KOPT-K1 (cell line): ENCODE results near the gene DNMT3A.

Experiments used
- H3K27ac ChIP-seq: fragments of 200-600 bp; sonication (generic); 2 replicates; pipeline ENCODE4 v1.5.1; 2016; ENCODE audit warnings: antibody characterized with exemption, mild to moderate bottlenecking, low read depth, low read length; ENCODE audit not compliant: poor library complexity, severe bottlenecking
- H3K36me3 ChIP-seq: fragments of 200-600 bp; sonication (generic); 2 replicates; pipeline ENCODE4 v1.5.1; 2017; ENCODE audit warnings: antibody characterized with exemption, mild to moderate bottlenecking, low read length, moderate library complexity; ENCODE audit not compliant: insufficient read depth
- H3K9me3 ChIP-seq: fragments of 200-600 bp; sonication (generic); 2 replicates; pipeline ENCODE4 v1.5.1; 2017; ENCODE audit warnings: antibody characterized with exemption, low read length, mild to moderate bottlenecking; ENCODE audit not compliant: insufficient read depth, poor library complexity, severe bottlenecking

The DNMT3A gene

DNA sequence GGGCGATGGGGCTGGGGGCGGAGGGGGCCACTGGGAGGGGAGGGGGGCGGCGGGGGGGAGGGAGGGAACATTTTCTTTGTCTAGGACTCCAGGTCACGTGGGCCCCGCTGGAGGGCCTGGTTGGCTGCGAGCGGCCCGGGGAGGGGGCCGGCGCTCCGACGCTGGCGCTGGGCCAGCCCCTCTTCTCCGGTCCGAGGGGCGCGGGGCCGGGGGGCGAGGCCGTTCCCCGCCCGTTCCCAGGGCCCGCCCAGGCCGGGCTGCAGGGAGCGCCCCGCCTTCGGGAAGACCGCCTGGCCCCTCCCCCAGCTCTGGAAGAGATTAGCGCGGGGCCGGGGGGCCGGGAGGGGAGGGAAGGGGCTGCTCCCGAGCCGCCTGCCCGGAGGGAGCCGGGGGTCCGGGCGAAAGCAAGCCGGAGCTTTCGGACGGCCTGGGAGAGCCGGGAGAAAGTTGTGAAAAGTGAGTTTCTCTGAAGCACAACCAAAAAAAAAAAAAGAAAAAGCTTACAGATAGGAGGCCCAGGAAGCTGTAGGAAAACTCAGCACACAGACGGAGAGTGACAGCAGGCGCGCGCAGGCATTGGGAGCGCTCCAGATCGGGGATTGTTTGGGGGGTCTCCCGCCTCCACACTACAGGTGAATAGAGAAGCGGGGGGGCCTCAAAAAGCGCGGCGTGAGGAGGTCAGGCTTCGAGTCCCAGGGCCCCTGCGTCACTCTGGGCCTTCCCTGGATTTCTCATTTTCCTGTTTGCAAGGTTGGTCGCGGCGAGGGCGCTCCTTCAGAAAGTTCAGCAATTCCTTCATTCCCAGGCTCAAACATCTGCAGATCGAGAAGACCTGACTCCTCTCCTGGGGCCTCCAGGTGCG lies 89.2 kb downstream of the DNMT3A start:
- no peaks in the 10 kb centered on the region for H3K9me3 ChIP-seq
- H3K36me3 ChIP-seq, result peaks cover 48% of the 10 kb centered on the region
- peak overlapping the region; percentile 97 for H3K27ac ChIP-seq

DNA sequence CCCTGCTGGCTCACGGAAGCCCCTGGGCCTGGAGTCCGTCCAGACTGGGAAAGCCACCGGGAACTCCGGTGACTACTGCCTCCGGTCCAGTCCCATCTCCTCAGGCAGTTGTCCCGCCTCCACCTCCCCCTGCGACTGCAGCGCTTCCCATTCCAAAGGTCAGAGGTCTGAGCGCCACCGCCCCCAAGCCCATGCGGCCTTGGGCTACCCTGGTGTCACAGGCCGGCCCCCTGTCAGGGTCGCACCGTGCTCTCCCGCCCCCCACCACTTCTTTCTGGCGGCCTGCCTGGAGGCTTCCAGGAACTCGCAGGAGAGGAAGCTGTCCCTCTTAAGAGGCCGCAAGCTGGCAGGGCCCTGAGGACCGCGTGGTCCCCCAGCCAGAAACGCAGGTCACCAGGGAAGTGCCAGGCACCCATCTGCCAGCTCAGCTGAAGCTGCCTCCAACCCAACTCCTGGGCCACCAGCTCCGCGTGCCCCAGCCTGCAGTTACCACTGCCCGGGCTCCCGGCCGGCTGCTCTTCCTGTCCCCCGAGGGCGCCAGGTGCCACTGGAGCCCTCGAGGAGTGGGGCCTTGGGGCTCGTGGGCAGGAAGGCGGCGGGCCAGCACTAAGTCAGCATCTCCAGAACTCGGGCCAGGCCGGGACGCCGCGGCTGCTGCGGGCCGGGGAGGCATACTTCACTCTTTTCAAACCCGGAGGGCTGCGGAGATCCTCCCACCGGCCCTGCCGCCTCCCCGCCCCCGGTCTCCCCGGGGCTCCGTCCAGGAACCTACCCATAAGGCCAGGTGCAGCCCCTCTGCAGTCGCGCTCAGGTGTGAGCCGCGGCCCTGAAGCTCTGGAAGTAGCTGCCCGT lies 90.1 kb downstream of the DNMT3A start:
- Histone ChIP-seq H3K36me3 (peaks cover 56% of the 10 kb centered on the region), H3K27ac (peak overlapping the region; percentile 97), H3K9me3 (no peaks in the 10 kb centered on the region)

DNA sequence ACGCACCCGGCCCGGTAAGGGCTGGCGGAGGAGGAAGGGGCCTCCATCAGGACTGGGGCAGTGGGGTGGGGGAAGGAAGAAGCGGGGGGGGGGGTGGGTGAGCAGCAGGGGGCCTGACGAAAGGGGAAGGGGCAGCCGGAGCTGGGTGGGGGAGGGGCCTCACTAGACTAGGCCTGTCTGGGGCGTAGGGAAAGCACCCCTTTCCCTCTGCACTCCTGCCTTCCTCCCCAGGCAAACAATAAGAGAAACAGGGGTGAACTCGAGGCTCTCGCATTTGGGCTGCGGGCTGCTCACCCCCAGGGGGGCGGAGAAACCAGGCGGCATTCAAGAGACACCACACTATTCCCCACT lies 90.7 kb downstream of the DNMT3A start:
- peaks cover 61% of the 10 kb centered on the region for H3K36me3 ChIP-seq
- peak overlapping the region; percentile 97 for H3K27ac ChIP-seq
- H3K9me3 ChIP-seq, result no peaks in the 10 kb centered on the region

DNA sequence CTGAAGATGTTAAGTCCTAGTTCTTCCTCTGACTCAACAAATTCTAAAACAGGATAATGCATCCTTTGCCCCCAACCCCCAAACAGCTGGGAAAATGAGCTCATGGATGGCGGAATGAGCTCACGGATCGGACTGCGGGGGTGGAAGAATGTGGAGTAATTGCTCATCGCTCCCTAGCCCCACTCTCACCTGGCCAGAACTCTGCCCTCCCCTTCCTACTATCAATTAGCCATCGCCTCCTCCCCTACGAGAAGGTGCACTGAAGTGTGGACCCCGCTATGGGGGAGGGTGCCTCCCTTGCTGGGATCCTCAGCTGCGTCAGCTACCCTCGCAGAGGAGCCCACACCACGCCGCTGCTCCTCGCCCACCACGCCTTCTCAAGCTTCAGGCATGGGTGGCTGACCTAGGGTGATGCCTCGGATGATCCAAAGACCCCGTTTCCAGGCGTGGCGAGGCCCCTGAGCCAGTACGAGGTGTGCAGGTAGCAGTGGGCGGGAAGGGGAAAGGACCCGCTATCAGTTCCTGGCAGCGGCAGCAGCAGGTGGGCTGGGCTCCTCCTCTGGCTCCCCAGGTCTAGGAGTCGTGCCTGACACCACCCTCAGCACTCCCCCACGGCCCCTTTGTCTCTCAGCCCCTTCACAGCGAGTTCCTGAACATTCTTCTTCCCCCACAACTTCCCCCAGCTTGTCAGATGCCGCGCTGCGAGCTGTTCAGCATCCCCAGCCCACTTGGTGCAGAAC lies 91.2 kb downstream of the DNMT3A start:
- peak overlapping the region; percentile 97 for H3K27ac ChIP-seq
- H3K9me3 ChIP-seq, result no peaks in the 10 kb centered on the region
- peaks cover 61% of the 10 kb centered on the region for H3K36me3 ChIP-seq

GRCh38 chr2:25249785-25250184 lies 91.9 kb downstream of the DNMT3A start:
- Histone ChIP-seq H3K27ac (no peak overlapping the region), H3K36me3 (peaks cover 61% of the 10 kb centered on the region), H3K9me3 (no peaks in the 10 kb centered on the region)

DNA sequence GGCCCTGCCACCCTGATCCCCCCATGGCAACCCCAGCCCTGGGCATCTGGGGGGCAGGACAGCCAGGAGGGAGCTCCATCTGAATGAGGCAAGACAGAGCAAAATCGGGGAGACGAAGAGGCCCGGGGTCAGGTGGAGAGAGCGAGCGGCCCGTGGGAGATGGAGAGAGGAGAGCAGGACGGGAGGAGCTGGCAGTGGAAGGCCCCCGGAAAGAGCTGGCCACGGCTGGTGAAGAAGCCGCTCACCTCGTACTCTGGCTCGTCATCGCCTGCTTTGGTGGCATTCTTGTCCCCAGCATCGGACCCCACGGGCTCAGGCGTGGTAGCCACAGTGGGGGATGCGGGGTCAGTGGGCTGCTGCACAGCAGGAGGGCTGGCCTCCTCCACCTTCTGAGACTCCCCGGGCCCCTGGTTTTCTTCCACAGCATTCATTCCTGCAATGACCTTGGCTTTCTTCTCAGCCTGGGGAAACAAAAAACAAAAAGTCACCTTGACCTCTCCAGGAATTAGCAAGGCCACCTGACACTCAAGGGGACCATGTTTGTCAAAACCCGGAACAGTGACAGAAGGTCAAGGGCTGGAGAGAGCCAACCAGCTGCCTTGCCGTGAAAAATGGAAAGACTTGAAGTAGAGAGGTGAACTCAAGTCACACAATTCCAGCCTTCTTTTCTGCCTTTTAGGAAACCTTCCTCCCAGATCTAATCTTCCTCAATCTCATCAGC lies 93.8 kb downstream of the DNMT3A start:
- no peaks in the 10 kb centered on the region for H3K9me3 ChIP-seq
- no peak overlapping the region for H3K27ac ChIP-seq
- peaks cover 70% of the 10 kb centered on the region for H3K36me3 ChIP-seq

- Histone ChIP-seq H3K36me3 (peaks cover 83% of the 10 kb centered on the region), H3K27ac (no peak overlapping the region), H3K9me3 (no peaks in the 10 kb centered on the region)
Measured at GRCh38 chr2:25246558-25247290, 95.0 kb downstream of the DNMT3A start.

- peaks cover 90% of the 10 kb centered on the region for H3K36me3 ChIP-seq
- H3K9me3 ChIP-seq, result no peaks in the 10 kb centered on the region
- no peak overlapping the region for H3K27ac ChIP-seq
Measured at GRCh38 chr2:25246001-25246400, 95.7 kb downstream of the DNMT3A start.

- Histone ChIP-seq H3K36me3 (peaks cover 95% of the 10 kb centered on the region), H3K9me3 (no peaks in the 10 kb centered on the region), H3K27ac (no peak overlapping the region)
Measured at GRCh38 chr2:25245141-25245540, 96.6 kb downstream of the DNMT3A start.

DNA sequence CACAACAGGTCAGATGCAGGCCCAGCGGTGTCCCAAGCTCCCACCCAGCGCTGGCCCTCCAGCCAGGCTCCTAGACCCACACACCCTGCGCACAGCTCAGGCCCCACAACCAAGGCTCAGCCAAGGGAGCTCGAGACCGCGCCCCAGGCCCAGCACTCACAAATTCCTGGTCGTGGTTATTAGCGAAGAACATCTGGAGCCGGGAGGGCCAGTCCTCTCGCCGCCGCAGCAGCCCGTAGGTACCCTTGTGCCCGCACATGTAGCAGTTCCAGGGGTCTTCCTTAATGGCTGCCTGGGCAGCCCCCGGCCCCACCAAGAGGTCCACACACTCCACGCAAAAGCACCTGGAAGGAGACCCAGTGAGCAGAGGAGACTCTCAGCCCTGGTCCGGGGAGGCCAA lies 97.7 kb downstream of the DNMT3A start:
- H3K27ac ChIP-seq, result no peak overlapping the region
- H3K36me3 ChIP-seq, result peaks cover 95% of the 10 kb centered on the region
- H3K9me3 ChIP-seq, result no peaks in the 10 kb centered on the region

DNA sequence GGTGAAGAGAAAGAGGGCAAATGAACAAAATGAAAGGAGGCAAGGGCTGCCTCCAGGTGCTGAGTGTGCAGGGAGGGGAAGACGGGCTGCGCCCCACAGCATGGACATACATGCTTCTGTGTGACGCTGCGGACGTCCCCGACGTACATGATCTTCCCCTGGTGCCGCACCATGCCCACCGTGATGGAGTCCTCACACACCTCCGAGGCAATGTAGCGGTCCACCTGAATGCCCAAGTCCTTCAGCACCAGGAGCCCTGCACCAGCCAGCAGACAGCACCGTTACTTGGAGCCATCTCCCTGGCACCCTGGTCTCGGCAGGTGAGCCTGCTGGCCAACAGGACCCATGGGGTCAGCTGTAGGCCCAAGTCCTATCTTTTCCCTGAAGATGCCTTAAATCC lies 100.3 kb downstream of the DNMT3A start:
- no peaks in the 10 kb centered on the region for H3K9me3 ChIP-seq
- peaks cover 100% of the 10 kb centered on the region for H3K36me3 ChIP-seq
- H3K27ac ChIP-seq, result no peak overlapping the region

- H3K36me3 ChIP-seq, result peaks cover 100% of the 10 kb centered on the region
- no peaks in the 10 kb centered on the region for H3K9me3 ChIP-seq
- no peak overlapping the region for H3K27ac ChIP-seq
Measured at GRCh38 chr2:25240636-25241035, 101.1 kb downstream of the DNMT3A start.

DNA sequence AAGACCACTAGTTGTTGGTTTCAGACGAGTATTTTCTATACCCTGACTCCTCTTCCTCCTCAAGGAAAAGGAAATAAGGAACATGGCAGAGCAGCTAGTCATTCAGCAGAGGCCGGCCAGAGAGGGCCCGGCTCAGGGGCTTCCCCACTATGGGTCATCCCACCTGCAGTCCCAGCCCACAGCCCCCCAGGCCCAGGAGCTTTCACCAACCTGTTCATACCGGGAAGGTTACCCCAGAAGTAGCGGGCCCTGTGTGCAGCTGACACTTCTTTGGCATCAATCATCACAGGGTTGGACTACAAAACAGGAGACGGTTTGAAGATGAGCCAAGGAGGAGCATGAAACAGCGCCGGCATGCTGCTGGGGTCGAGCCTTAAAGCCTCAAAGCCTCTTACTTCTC lies 102.8 kb downstream of the DNMT3A start:
- H3K9me3 ChIP-seq, result no peaks in the 10 kb centered on the region
- H3K36me3 ChIP-seq, result peaks cover 100% of the 10 kb centered on the region
- H3K27ac ChIP-seq, result no peak overlapping the region

DNA sequence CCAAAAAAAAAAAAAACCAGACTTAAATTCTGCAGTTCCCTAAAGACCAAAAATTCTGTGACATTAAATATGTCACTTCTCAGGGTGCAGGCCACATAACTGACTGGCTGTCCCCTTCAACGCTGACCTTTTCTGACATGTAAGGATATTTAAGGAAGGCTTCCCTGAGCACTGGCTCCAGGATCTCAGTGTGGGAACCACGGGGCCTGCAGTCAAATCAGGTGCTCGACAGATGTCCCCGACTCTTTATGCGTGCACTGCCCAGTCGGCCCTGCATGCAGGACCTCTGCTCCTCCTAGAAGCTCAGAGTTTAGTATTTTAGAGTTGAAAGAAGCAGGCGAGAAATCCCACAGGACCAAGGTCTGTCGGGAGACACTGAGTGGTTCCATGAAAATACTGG lies 104.0 kb downstream of the DNMT3A start:
- Histone ChIP-seq H3K9me3 (no peaks in the 10 kb centered on the region), H3K27ac (no peak overlapping the region), H3K36me3 (peaks cover 100% of the 10 kb centered on the region)
